Neural cell (in vitro differentiated cells): ENCODE results near the gene AGBL4. TPM values are rescaled to one million over a fixed set of nuclear protein-coding genes. Genes with fewer than 3 reads are reported as not detected.

Experiments
- H2AFZ ChIP-seq: fragments of 200-600, 300-800 bp; sonication (generic), shearing (Covaris generic); 2 replicates; pipeline ENCODE4 v1.6.0; 2014; ENCODE audit warnings: low read depth, mild to moderate bottlenecking, antibody characterized with exemption, low read length, moderate library complexity
- H3F3A ChIP-seq: fragments of 200-600 bp; shearing (Covaris generic); 2 replicates; pipeline ENCODE4 v1.6.1; 2016; ENCODE audit warnings: mild to moderate bottlenecking, moderate library complexity, mixed read lengths, antibody characterized with exemption, low read length; ENCODE audit not compliant: insufficient read depth, poor library complexity, severe bottlenecking
- H3K27ac ChIP-seq: fragments of 200-600, 300-800 bp; sonication (generic), shearing (Covaris generic); 2 replicates; pipeline ENCODE4 v1.5.1; 2014; ENCODE audit warnings: mild to moderate bottlenecking, low read length, moderate library complexity
- H3K27me3 ChIP-seq: fragments of 300-800, 200-600 bp; sonication (generic), shearing (Covaris generic); 2 replicates; pipeline ENCODE4 v1.6.0; 2014; ENCODE audit warnings: mild to moderate bottlenecking, low read depth, low read length, moderate library complexity; ENCODE audit not compliant: insufficient read depth
- H3K36me3 ChIP-seq: fragments of 300-800, 200-600 bp; sonication (generic), shearing (Covaris generic); 2 replicates; pipeline ENCODE4 v1.5.1; 2014; ENCODE audit warnings: mild to moderate bottlenecking, antibody characterized with exemption, low read length, moderate library complexity; ENCODE audit not compliant: insufficient read depth
- H3K4me2 ChIP-seq: fragments of 300-800, 200-600 bp; sonication (generic), shearing (Covaris generic); 2 replicates; pipeline ENCODE4 v1.6.0; 2014; ENCODE audit warnings: mild to moderate bottlenecking, low read length
- H3K4me3 ChIP-seq: fragments of 300-800, 200-600 bp; sonication (generic), shearing (Covaris generic); 2 replicates; pipeline ENCODE4 v1.5.1; 2014; ENCODE audit warnings: mild to moderate bottlenecking, low read length, moderate library complexity
- H3K79me2 ChIP-seq: fragments of 200-600 bp; shearing (Covaris generic); replicated peaks from 2 replicates; pipeline ENCODE4 v1.6.0; 2014; ENCODE audit warnings: mild to moderate bottlenecking, low read length, moderate library complexity; ENCODE audit not compliant: insufficient read depth
- H3K9ac ChIP-seq: fragments of 300-800, 200-600 bp; sonication (generic), shearing (Covaris generic); 2 replicates; pipeline ENCODE4 v1.6.1; 2016; ENCODE audit warnings: mild to moderate bottlenecking, low read length, mixed read lengths
- H3K9me2 ChIP-seq: fragments of 200-600 bp; shearing (Covaris generic); 2 replicates; pipeline ENCODE4 v1.6.1; 2016; ENCODE audit warnings: mild to moderate bottlenecking, low read length, mixed read lengths; ENCODE audit not compliant: insufficient read depth
- H3K9me3 ChIP-seq: fragments of 200-600, 300-800 bp; sonication (generic), shearing (Covaris generic); 2 replicates; pipeline ENCODE4 v1.6.1; 2016; ENCODE audit warnings: mild to moderate bottlenecking, mixed run types, low read length, moderate library complexity, mixed read lengths
- H4K20me1 ChIP-seq: fragments of 200-600 bp; shearing (Covaris generic); 2 replicates; pipeline ENCODE4 v1.6.1; 2016; ENCODE audit warnings: mild to moderate bottlenecking, mixed run types; ENCODE audit not compliant: insufficient read depth
- EP300 ChIP-seq: fragments of 450-650 bp; conservative IDR thresholded peaks from 2 replicates; pipeline ENCODE4 v1.6.1; 2014; ENCODE audit warnings: antibody characterized with exemption, mild to moderate bottlenecking, moderate library complexity; ENCODE audit not compliant: poor library complexity, severe bottlenecking
- EZH2 ChIP-seq: fragments of 200-600, 300-800 bp; shearing (Covaris generic), sonication (generic); IDR thresholded peaks from 2 replicates; pipeline ENCODE4 v1.6.1; 2014; ENCODE audit warnings: antibody characterized with exemption, low read length, borderline replicate concordance, mild to moderate bottlenecking; ENCODE audit not compliant: insufficient read depth, poor library complexity, severe bottlenecking
- MXI1 ChIP-seq: fragments of 450-650 bp; conservative IDR thresholded peaks from 2 replicates; pipeline ENCODE4 v1.6.1; 2014; ENCODE audit warnings: antibody characterized with exemption, mild to moderate bottlenecking; ENCODE audit not compliant: poor library complexity, severe bottlenecking
- POLR2AphosphoS5 ChIP-seq: IDR thresholded peaks from 2 replicates; pipeline ENCODE4 v1.6.1; 2012
- RAD21 ChIP-seq: fragments of 450-650 bp; conservative IDR thresholded peaks from 2 replicates; pipeline ENCODE4 v1.6.1; 2014; ENCODE audit warnings: antibody characterized with exemption, mild to moderate bottlenecking, moderate library complexity
- SMC3 ChIP-seq: fragments of 450-650 bp; conservative IDR thresholded peaks from 2 replicates; pipeline ENCODE4 v1.6.1; 2014; ENCODE audit warnings: antibody characterized with exemption, mild to moderate bottlenecking, moderate library complexity; ENCODE audit not compliant: poor library complexity
- TAF1 ChIP-seq: IDR thresholded peaks from 2 replicates; pipeline ENCODE4 v1.6.1; 2012; ENCODE audit warnings: low read depth
- polyA plus RNA-seq: library from polyadenylated mRNA; depleted of rRNA; stranded (reverse); fragments of >200 nt; gene quantifications from 2 replicates; pipeline ENCODE4 v1.2.3, GENCODE V29; 2014
- TF ChIP-seq, protein P1 (sequence below): IDR thresholded peaks from 2 replicates; pipeline ENCODE4 v1.6.1; 2012; ENCODE audit warnings: borderline replicate concordance
- TF ChIP-seq, protein P2 (sequence below): fragments of 450-650 bp; IDR thresholded peaks from 2 replicates; pipeline ENCODE4 v1.5.1; 2014; ENCODE audit warnings: antibody characterized with exemption, mild to moderate bottlenecking, moderate library complexity; ENCODE audit not compliant: poor library complexity, severe bottlenecking

Gene AGBL4
- polyA plus RNA-seq, 1 donor from 2014 or later, result 1.3 TPM

DNA sequence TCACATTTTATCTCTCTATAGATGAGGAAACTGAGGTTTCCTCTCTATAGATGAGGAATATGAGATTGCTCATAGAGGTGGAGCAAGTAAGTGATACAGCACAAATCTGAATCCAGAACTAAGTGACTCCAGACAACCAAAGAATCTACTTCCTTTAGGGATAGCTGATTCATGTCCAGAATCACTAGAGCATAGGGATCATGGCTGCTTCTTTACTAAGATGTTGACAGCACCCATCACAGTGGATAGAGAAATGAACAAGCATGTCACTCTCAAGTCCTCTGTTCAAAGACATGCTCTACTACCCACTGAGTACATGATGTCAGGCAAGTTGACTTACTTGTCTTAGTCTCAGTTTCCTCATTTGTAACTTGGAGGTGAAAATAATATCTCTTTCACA lies 1435.7 kb downstream of the AGBL4 start:
- TF ChIP-seq MXI1 (no peak), EZH2 (no peak), POLR2AphosphoS5 (no peak), RAD21 (no peak), TAF1 (no peak), EP300 (no peak), SMC3 (no peak)
- TF ChIP-seq, protein P1, sequence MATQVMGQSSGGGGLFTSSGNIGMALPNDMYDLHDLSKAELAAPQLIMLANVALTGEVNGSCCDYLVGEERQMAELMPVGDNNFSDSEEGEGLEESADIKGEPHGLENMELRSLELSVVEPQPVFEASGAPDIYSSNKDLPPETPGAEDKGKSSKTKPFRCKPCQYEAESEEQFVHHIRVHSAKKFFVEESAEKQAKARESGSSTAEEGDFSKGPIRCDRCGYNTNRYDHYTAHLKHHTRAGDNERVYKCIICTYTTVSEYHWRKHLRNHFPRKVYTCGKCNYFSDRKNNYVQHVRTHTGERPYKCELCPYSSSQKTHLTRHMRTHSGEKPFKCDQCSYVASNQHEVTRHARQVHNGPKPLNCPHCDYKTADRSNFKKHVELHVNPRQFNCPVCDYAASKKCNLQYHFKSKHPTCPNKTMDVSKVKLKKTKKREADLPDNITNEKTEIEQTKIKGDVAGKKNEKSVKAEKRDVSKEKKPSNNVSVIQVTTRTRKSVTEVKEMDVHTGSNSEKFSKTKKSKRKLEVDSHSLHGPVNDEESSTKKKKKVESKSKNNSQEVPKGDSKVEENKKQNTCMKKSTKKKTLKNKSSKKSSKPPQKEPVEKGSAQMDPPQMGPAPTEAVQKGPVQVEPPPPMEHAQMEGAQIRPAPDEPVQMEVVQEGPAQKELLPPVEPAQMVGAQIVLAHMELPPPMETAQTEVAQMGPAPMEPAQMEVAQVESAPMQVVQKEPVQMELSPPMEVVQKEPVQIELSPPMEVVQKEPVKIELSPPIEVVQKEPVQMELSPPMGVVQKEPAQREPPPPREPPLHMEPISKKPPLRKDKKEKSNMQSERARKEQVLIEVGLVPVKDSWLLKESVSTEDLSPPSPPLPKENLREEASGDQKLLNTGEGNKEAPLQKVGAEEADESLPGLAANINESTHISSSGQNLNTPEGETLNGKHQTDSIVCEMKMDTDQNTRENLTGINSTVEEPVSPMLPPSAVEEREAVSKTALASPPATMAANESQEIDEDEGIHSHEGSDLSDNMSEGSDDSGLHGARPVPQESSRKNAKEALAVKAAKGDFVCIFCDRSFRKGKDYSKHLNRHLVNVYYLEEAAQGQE, result no peak
- TF ChIP-seq, protein P2, sequence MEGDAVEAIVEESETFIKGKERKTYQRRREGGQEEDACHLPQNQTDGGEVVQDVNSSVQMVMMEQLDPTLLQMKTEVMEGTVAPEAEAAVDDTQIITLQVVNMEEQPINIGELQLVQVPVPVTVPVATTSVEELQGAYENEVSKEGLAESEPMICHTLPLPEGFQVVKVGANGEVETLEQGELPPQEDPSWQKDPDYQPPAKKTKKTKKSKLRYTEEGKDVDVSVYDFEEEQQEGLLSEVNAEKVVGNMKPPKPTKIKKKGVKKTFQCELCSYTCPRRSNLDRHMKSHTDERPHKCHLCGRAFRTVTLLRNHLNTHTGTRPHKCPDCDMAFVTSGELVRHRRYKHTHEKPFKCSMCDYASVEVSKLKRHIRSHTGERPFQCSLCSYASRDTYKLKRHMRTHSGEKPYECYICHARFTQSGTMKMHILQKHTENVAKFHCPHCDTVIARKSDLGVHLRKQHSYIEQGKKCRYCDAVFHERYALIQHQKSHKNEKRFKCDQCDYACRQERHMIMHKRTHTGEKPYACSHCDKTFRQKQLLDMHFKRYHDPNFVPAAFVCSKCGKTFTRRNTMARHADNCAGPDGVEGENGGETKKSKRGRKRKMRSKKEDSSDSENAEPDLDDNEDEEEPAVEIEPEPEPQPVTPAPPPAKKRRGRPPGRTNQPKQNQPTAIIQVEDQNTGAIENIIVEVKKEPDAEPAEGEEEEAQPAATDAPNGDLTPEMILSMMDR, result no peak
- Histone ChIP-seq H2AFZ (no peak overlapping the region), H3K9ac (no peak overlapping the region), H3K4me3 (no peak overlapping the region), H3F3A (no peaks in the 10 kb centered on the region), H3K79me2 (no peaks in the 10 kb centered on the region), H4K20me1 (no peaks in the 10 kb centered on the region), H3K9me2 (no peaks in the 10 kb centered on the region), H3K36me3 (no peaks in the 10 kb centered on the region), H3K27ac (no peak overlapping the region), H3K27me3 (no peaks in the 10 kb centered on the region), H3K4me2 (no peak overlapping the region), H3K9me3 (no peaks in the 10 kb centered on the region)

DNA sequence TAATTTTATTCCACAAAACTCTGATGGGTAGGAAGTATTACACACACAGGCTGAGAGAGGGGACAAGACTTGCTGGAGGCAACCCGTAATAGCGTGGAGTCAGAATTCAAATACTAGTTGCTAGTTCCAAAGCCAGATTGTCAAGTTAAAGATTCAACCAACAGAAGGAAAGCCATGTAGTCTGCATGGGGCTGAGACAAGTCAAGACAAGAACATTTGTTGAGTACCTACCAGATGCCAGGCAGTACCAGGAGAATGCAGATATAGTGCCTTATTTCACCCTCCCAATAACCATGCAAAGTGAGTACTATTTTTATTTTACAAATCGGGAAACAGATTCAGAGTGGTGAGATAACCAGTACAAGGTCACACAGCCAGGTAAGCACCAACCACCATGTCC lies 1441.3 kb downstream of the AGBL4 start:
- no peak overlapping the region for H3K27ac ChIP-seq
- H3K79me2 ChIP-seq, result no peaks in the 10 kb centered on the region
- no peak overlapping the region for H3K9ac ChIP-seq
- no peaks in the 10 kb centered on the region for H4K20me1 ChIP-seq
- TF ChIP-seq MXI1 (no peak), EZH2 (no peak), TAF1 (no peak)
- TF ChIP-seq, protein P1, result no peak
- H3K27me3 ChIP-seq, result no peaks in the 10 kb centered on the region
- no peaks in the 10 kb centered on the region for H3K9me2 ChIP-seq
- no peak overlapping the region for H2AFZ ChIP-seq
- no peaks in the 10 kb centered on the region for H3K9me3 ChIP-seq
- no peaks in the 10 kb centered on the region for H3F3A ChIP-seq
- H3K36me3 ChIP-seq, result no peaks in the 10 kb centered on the region
- no peak overlapping the region for H3K4me3 ChIP-seq
- no peak overlapping the region for H3K4me2 ChIP-seq
